GM12891 (cell line): ENCODE measurements around the gene SLC3A2.
"Not testable (repeated sequence)": the region's sequence is repeated elsewhere in the genome, so short reads cannot be mapped to it uniquely, and the experiment has no call there.

Experiments
- PAX5 ChIP-seq: IDR thresholded peaks from 2 replicates; pipeline ENCODE4 v1.6.1; 2011; ENCODE audit warnings: low read length, moderate library complexity, mild to moderate bottlenecking; ENCODE audit not compliant: insufficient read depth, severe bottlenecking
- POLR2A ChIP-seq: IDR thresholded peaks from 2 replicates; pipeline ENCODE4 v1.6.1; 2011; ENCODE audit warnings: low read depth, low read length, control low read depth
- POLR2AphosphoS5 ChIP-seq: IDR thresholded peaks from 2 replicates; pipeline ENCODE4 v1.6.1; 2011; ENCODE audit warnings: low read depth, low read length, control low read depth
- POU2F2 ChIP-seq: IDR thresholded peaks from 2 replicates; pipeline ENCODE4 v1.6.1; 2011; ENCODE audit warnings: low read depth, mild to moderate bottlenecking, control low read depth, low read length, moderate library complexity
- SPI1 ChIP-seq: IDR thresholded peaks from 2 replicates; pipeline ENCODE4 v1.6.1; 2011; ENCODE audit warnings: low read depth, low read length, control low read depth
- TAF1 ChIP-seq: IDR thresholded peaks from 2 replicates; pipeline ENCODE4 v1.6.1; 2011; ENCODE audit warnings: low read depth, low read length, control low read depth

DNA sequence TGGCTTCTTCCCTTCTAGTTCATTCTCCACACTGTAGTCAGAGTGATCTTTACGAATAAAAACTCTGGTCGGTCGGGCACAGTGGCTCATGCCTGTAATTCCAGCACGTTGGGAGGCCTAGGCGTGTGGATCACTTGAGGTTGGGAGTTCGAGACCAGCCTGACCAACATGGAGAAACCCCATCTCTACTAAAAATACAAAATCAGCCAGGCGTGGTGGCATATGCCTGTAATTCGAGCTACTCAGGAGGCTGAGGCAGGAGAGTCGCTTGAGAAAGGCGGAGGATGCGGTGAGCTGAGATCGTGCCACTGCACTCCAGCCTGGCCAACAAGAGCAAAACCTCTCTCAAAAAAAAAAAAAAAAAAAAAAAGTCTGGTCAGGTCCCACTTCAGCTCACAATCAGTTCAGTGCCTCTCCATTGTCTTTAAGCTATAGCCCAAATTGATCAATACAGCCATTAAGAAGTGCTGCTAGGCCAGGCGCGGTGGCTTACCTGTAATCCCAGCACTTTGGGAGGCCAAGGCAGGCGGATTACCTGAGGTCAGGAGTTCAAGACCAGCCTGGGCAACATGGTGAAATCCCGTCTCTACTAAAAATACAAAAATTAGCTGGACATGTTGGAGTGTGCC, 19.0 kb upstream of the SLC3A2 start:
- TF ChIP-seq TAF1, POLR2A, SPI1, PAX5, POLR2AphosphoS5, POU2F2: not testable (repeated sequence)
